ENCODE results near the gene SULT1B1. TPM values are rescaled to one million over a fixed set of nuclear protein-coding genes. Genes with fewer than 3 reads are reported as not detected.

The SULT1B1 gene
- total RNA-seq, 2 donors from 2014 or later: 1.8 to 4.0 TPM

DNA sequence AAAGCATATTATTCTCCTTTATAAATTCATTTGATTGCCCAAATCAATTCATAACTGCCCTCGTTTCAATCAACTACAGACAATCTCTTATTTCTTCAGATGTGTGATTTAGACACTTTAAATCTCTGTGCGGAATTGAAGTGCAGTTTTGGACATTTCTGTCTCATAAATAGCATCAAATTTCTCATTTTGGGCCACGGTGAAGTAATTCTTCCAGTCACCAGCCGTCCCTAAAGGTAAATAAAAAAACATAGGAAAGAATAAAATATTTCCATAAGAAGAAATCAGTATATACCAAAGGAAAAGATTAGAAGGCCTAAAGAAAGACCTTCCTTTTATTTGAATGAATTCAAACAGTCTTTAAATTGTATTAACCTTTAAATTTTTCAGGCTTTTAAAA lies 33.4 kb downstream of the SULT1B1 start:
- H3K4me3 ChIP-seq: no peak overlapping the region
- intact Hi-C loops (cut with DNase I): no loop called here
- no peak for ATAC-seq
- no peaks in the 10 kb centered on the region for H3K27me3 ChIP-seq
- H3K4me1 ChIP-seq: no peaks in the 10 kb centered on the region
- H3K9me3 ChIP-seq: no peaks in the 10 kb centered on the region
- H3K27ac ChIP-seq: no peak overlapping the region
- no peak for TF ChIP-seq CTCF (IDR thresholded peaks at IDR 0.05)
- no peak for TF ChIP-seq POLR2A (IDR thresholded peaks at IDR 0.05)
- WGBS, 2 donors: 74 to 80% methylated on average over 4 of the region's 4 CpGs
- no peaks in the 10 kb centered on the region for H3K36me3 ChIP-seq (replicated peaks in 1 of 2; ENCODE audit: insufficient read depth in 1 of 2, low read depth in 2 of 2)
- DNase-seq: no peak

DNA sequence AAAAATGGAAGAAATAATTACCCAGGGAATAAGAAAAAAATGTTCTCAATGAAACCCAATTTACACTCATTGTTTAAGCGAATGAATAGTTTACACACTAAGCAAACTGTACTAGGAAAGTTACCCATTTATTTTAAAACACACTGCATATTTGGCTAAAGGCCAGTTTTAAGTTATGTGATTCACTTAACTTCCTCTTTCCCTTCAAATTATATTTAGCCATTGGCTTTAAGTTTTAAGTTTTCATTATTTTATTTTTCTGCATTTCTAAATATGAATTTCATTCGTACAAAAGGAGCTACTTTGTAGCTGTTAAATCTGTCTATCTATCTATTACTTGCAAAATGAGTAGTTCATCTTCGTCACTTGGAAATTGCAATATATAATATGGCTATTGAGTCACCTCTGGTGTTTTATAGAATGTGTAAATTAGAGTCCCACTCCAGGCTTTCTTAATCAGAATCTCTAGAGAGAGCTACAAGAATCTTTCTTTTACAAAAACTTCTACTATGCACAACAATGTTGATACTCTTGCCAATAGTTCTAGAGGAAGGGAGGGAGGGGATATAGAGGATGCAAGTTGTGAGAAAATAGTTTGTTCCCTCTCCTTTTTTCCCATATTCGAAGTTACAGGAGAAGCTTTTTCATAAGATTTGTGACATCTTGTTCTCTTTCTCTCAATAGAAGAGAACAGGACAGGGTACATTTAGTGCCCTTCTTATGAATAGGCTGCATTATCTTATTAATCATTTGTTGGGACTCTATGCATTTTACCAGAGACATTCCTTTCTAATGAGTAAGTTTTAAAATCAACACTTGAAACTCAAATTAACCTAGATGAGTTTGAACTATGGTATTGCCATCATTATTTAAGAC lies 41.8 kb downstream of the SULT1B1 start:
- Histone ChIP-seq H3K9me3 (no peaks in the 10 kb centered on the region), H3K4me3 (no peak overlapping the region), H3K4me1 (no peaks in the 10 kb centered on the region), H3K27me3 (no peaks in the 10 kb centered on the region), H3K27ac (no peak overlapping the region), H3K36me3 (replicated peaks in 1 of 2; ENCODE audit: insufficient read depth in 1 of 2, low read depth in 2 of 2) (no peaks in the 10 kb centered on the region)
- intact Hi-C loops (cut with DNase I): no loop called here
- DNase-seq: no peak
- WGBS, 2 donors: 40 to 63% methylated on average over 4 of the region's 4 CpGs
- no peak for TF ChIP-seq CTCF (IDR thresholded peaks at IDR 0.05)
- no peak for TF ChIP-seq POLR2A (IDR thresholded peaks at IDR 0.05)
- no peak for ATAC-seq

DNA sequence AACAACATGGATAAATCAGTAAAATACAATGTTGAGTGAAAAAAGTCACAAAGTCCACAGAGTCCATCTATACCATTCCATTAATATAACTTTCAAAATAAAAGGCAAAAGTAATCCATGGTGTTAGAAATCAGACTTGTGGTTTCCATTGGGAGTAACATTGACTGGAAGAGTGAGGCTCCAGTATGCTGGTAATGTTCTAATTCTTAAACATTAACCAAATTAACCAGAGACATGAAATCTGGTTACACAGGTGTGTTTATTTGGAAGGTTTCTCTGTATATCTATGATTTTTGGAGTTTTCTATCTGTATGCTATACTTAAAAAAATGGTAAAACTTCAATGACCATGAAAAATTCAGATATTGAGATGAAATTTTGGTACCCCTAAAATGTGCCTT lies 42.6 kb downstream of the SULT1B1 start:
- TF ChIP-seq CTCF (IDR thresholded peaks at IDR 0.05) (no peak), POLR2A (IDR thresholded peaks at IDR 0.05) (no peak)
- Histone ChIP-seq H3K27ac (no peak overlapping the region), H3K9me3 (no peaks in the 10 kb centered on the region), H3K27me3 (no peaks in the 10 kb centered on the region), H3K4me3 (no peak overlapping the region), H3K36me3 (replicated peaks in 1 of 2; ENCODE audit: insufficient read depth in 1 of 2, low read depth in 2 of 2) (no peaks in the 10 kb centered on the region), H3K4me1 (no peaks in the 10 kb centered on the region)
- intact Hi-C loops (cut with DNase I): no loop called here
- ATAC-seq (no peak), DNase-seq (no peak)

- H3K9me3 ChIP-seq: no peaks in the 10 kb centered on the region
- ATAC-seq (no peak), DNase-seq (no peak)
- 85 to 94% methylated on average over 2 of the region's 2 CpGs for WGBS, 2 donors
- no peaks in the 10 kb centered on the region for H3K4me1 ChIP-seq
- intact Hi-C loops (cut with DNase I): no loop called here
- no peak overlapping the region for H3K4me3 ChIP-seq
- no peak for TF ChIP-seq POLR2A (IDR thresholded peaks at IDR 0.05)
- TF ChIP-seq CTCF (IDR thresholded peaks at IDR 0.05): no peak
- H3K27ac ChIP-seq: no peak overlapping the region
- H3K27me3 ChIP-seq: no peaks in the 10 kb centered on the region
- H3K36me3 ChIP-seq (replicated peaks in 1 of 2; ENCODE audit: insufficient read depth in 1 of 2, low read depth in 2 of 2): no peaks in the 10 kb centered on the region
These were observed 43.8 kb downstream of the SULT1B1 start for GRCh38 chr4:69716654-69717053.

GRCh38 chr4:69714086-69714485 lies 46.3 kb downstream of the SULT1B1 start:
- TF ChIP-seq CTCF (IDR thresholded peaks at IDR 0.05) (no peak), POLR2A (IDR thresholded peaks at IDR 0.05) (no peak)
- WGBS, 2 donors: 56 to 73% methylated on average over 4 of the region's 4 CpGs
- Histone ChIP-seq H3K4me1 (no peaks in the 10 kb centered on the region), H3K36me3 (replicated peaks in 1 of 2; ENCODE audit: insufficient read depth in 1 of 2, low read depth in 2 of 2) (no peaks in the 10 kb centered on the region), H3K9me3 (no peaks in the 10 kb centered on the region), H3K4me3 (no peak overlapping the region), H3K27me3 (no peaks in the 10 kb centered on the region), H3K27ac (no peak overlapping the region)
- intact Hi-C loops (cut with DNase I): no loop called here
- no peak for ATAC-seq
- DNase-seq: no peak

Measured in body of pancreas (tissue), 4 donors.